Ectodermal cell (in vitro differentiated cells): ENCODE measurements around the gene INHBE.
A peak's percentile ranks its signal among the peaks of the same experiment; 100 is the strongest.

Experiments
- H3K27ac ChIP-seq: 2 replicates; pipeline ENCODE4 v1.7.0; 2013; ENCODE audit warnings: mild to moderate bottlenecking, low read depth, low read length; ENCODE audit not compliant: insufficient read depth, poor library complexity, severe bottlenecking
- H3K27me3 ChIP-seq: 2 replicates; pipeline ENCODE4 v1.7.0; 2013; ENCODE audit warnings: mild to moderate bottlenecking, low read length; ENCODE audit not compliant: insufficient read depth, control insufficient read depth, poor library complexity, severe bottlenecking
- H3K36me3 ChIP-seq: one replicate; pipeline ENCODE4 v1.7.0; 2013; ENCODE audit warnings: low read length; ENCODE audit not compliant: control insufficient read depth, insufficient read depth
- H3K4me1 ChIP-seq: one replicate; pipeline ENCODE4 v1.7.0; 2013; ENCODE audit warnings: low read length; ENCODE audit not compliant: control insufficient read depth, insufficient read depth
- H3K4me3 ChIP-seq: 2 replicates; pipeline ENCODE4 v1.7.0; 2013; ENCODE audit warnings: low read depth, low read length, control low read depth; ENCODE audit not compliant: insufficient read depth
- H3K9me3 ChIP-seq: 2 replicates; pipeline ENCODE4 v1.7.0; 2013; ENCODE audit warnings: mild to moderate bottlenecking, low read length, moderate library complexity; ENCODE audit not compliant: control insufficient read depth
- WGBS, 2 experiments: methylation state at CpG; one replicate each; pipeline ENCODE4 v1.1.7; 2013; ENCODE audit warnings: missing lambda C conversion rate in 2 of 2; 5-methylcytosine and 5-hydroxymethylcytosine counted together

The INHBE gene

GRCh38 chr12:57460468-57460784, 5.3 kb downstream of the INHBE start:
- 1 to 2% methylated on average over 6 of the region's 6 CpGs for WGBS, 2 experiments

GRCh38 chr12:57460841-57461275, 5.8 kb downstream of the INHBE start:
- Histone ChIP-seq H3K27me3 (peaks cover 21% of the 10 kb centered on the region), H3K4me1 (peaks cover 24% of the 10 kb centered on the region), H3K9me3 (no peaks in the 10 kb centered on the region), H3K36me3 (no peaks in the 10 kb centered on the region), H3K4me3 (peak overlapping the region; percentile 31), H3K27ac (peak overlapping the region; percentile 64)
- 0% methylated on average over 19 of the region's 19 CpGs for WGBS, 2 experiments

More at GRCh38 chr12:57460468-57460784, 5.3 kb downstream of the INHBE start:
- Histone ChIP-seq H3K27me3 (peaks cover 21% of the 10 kb centered on the region), H3K4me3 (no peak overlapping the region), H3K36me3 (no peaks in the 10 kb centered on the region), H3K4me1 (peaks cover 27% of the 10 kb centered on the region), H3K27ac (no peak overlapping the region), H3K9me3 (no peaks in the 10 kb centered on the region)

GRCh38 chr12:57461276-57461916, 6.3 kb downstream of the INHBE start:
- Histone ChIP-seq H3K4me1 (peaks cover 24% of the 10 kb centered on the region), H3K9me3 (no peaks in the 10 kb centered on the region), H3K4me3 (peak overlapping the region; percentile 31), H3K27ac (peak overlapping the region; percentile 64), H3K36me3 (no peaks in the 10 kb centered on the region), H3K27me3 (peaks cover 21% of the 10 kb centered on the region)
- whole genome bisulfite sequencing, 2 experiments, result 0% methylated on average over 31 to 32 of the region's 32 CpGs

- 1% methylated on average over 8 to 9 of the region's 9 CpGs for whole genome bisulfite sequencing, 2 experiments
- Histone ChIP-seq H3K27me3 (peaks cover 21% of the 10 kb centered on the region), H3K36me3 (no peaks in the 10 kb centered on the region), H3K27ac (peak overlapping the region; percentile 58), H3K4me1 (peaks cover 24% of the 10 kb centered on the region), H3K4me3 (peak overlapping the region; percentile 31), H3K9me3 (no peaks in the 10 kb centered on the region)
Measured at GRCh38 chr12:57461917-57462250, 6.8 kb downstream of the INHBE start.

- H3K4me1 ChIP-seq, result peaks cover 24% of the 10 kb centered on the region
- no peaks in the 10 kb centered on the region for H3K36me3 ChIP-seq
- H3K27ac ChIP-seq, result peak overlapping the region; percentile 82
- H3K27me3 ChIP-seq, result peaks cover 21% of the 10 kb centered on the region
- no peaks in the 10 kb centered on the region for H3K9me3 ChIP-seq
- peak overlapping the region; percentile 31 for H3K4me3 ChIP-seq
- WGBS, 2 experiments, result 0% methylated on average over 28 of the region's 28 CpGs
Measured at GRCh38 chr12:57462251-57462911, 7.3 kb downstream of the INHBE start.

- H3K4me3 ChIP-seq, result no peak overlapping the region
- 31 to 36% methylated on average over 5 of the region's 5 CpGs for WGBS, 2 experiments
Measured at GRCh38 chr12:57462912-57463253, 7.8 kb downstream of the INHBE start.

GRCh38 chr12:57464569-57464968, 9.5 kb downstream of the INHBE start:
- peaks cover 21% of the 10 kb centered on the region for H3K27me3 ChIP-seq

More at GRCh38 chr12:57462912-57463253, 7.8 kb downstream of the INHBE start:
- Histone ChIP-seq H3K4me1 (peaks cover 24% of the 10 kb centered on the region), H3K36me3 (no peaks in the 10 kb centered on the region), H3K9me3 (no peaks in the 10 kb centered on the region), H3K27ac (no peak overlapping the region), H3K27me3 (peaks cover 21% of the 10 kb centered on the region)

GRCh38 chr12:57465030-57465746, 10.1 kb downstream of the INHBE start:
- WGBS, 2 experiments, result 95 to 98% methylated on average over 6 of the region's 6 CpGs
- H3K36me3 ChIP-seq, result no peaks in the 10 kb centered on the region
- H3K27me3 ChIP-seq, result peaks cover 18% of the 10 kb centered on the region
- no peaks in the 10 kb centered on the region for H3K9me3 ChIP-seq
- no peak overlapping the region for H3K27ac ChIP-seq
- H3K4me3 ChIP-seq, result no peak overlapping the region
- H3K4me1 ChIP-seq, result peaks cover 18% of the 10 kb centered on the region

More at GRCh38 chr12:57464569-57464968, 9.5 kb downstream of the INHBE start:
- H3K27ac ChIP-seq, result no peak overlapping the region
- WGBS, 2 experiments, result 93 to 95% methylated on average over 12 of the region's 12 CpGs
- H3K9me3 ChIP-seq, result no peaks in the 10 kb centered on the region
- H3K4me3 ChIP-seq, result no peak overlapping the region
- peaks cover 19% of the 10 kb centered on the region for H3K4me1 ChIP-seq
- H3K36me3 ChIP-seq, result no peaks in the 10 kb centered on the region

- WGBS, 2 experiments, result 93 to 95% methylated on average over 14 of the region's 14 CpGs
- H3K27ac ChIP-seq, result no peak overlapping the region
Measured at GRCh38 chr12:57465747-57466505, 10.8 kb downstream of the INHBE start.

More at GRCh38 chr12:57465747-57466505, 10.8 kb downstream of the INHBE start:
- peaks cover 11% of the 10 kb centered on the region for H3K27me3 ChIP-seq
- no peak overlapping the region for H3K4me3 ChIP-seq
- peaks cover 12% of the 10 kb centered on the region for H3K4me1 ChIP-seq
- H3K36me3 ChIP-seq, result no peaks in the 10 kb centered on the region
- H3K9me3 ChIP-seq, result no peaks in the 10 kb centered on the region
